AG09319 (cell line): ENCODE data around the gene CDH13.
A peak's percentile ranks its signal among the peaks of the same experiment; 100 is the strongest.

Experiments
- DNase-seq: peaks from one replicate; pipeline ENCODE4 v3.0.0-alpha.2; 2010; ENCODE audit warnings: low read depth; ENCODE audit errors: extremely low read depth
- TF ChIP-seq, protein P1 (sequence below): IDR thresholded peaks from 2 replicates; pipeline ENCODE4 v1.5.1; 2011; ENCODE audit warnings: low read depth, mild to moderate bottlenecking, inconsistent platforms, low read length, moderate library complexity

The CDH13 gene

DNA sequence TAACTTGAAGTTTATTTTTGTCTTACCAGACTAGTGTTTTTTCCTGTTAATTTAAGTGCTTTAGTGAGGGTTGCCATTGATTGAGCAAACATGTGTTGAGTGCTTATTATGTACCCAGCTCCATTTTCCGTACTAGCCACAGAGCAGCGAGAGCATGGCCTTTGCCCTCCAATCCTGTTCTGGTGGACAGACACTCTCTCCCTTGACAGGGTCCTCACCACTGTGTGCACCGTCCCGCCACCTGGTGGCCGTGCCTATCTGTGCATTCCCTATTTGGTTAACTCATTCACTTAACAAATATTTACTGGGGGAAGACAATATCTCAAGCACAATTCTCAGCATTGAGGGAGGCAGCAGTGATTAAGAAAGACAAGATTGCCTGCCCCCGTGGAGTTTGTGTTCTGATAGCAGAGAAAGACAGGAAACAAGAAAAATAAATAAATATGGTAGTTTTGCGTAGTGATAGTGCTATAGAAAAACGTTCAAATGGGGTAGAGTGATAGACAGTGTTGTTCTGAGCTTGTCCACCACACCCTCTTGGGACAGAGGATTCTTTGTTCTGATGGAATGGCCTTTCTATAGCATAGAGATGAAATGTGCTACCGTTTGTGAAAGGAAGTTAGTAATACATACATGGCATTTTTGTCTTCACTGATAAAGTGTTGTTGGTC is 13.0 kb downstream of the CDH13 start:
- DNase-seq, result no peak
- TF ChIP-seq, protein P1, sequence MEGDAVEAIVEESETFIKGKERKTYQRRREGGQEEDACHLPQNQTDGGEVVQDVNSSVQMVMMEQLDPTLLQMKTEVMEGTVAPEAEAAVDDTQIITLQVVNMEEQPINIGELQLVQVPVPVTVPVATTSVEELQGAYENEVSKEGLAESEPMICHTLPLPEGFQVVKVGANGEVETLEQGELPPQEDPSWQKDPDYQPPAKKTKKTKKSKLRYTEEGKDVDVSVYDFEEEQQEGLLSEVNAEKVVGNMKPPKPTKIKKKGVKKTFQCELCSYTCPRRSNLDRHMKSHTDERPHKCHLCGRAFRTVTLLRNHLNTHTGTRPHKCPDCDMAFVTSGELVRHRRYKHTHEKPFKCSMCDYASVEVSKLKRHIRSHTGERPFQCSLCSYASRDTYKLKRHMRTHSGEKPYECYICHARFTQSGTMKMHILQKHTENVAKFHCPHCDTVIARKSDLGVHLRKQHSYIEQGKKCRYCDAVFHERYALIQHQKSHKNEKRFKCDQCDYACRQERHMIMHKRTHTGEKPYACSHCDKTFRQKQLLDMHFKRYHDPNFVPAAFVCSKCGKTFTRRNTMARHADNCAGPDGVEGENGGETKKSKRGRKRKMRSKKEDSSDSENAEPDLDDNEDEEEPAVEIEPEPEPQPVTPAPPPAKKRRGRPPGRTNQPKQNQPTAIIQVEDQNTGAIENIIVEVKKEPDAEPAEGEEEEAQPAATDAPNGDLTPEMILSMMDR, result peak; percentile 79

DNA sequence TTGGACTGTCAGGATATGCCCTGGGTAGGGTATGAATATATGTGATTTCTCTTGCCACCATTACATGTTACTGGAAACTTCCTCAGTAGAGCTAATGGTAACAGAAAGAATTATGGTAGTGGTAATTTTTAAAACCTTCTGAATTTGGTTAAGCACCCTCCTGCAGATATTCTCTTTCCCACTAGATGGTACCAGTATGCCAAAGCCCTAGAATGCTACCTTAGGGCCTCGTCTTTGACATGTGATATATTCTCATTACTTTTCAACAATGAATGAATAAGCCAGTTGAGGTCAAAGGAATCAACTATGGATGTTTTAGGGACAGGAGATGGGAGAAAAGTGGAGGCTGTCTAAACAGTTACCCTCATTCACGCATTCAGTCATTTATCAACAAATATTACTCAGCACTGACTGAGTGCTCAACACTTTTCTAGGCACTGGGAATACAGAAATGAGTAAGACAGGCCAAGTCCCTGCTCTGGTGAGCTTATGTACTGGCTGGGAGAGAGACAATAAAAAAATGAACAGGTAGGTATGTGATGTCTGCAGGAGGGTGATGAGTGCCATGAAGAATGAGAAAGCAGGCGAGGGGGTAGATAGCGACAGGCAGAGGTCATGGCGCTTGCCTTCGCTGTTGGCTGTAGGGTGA is 14.7 kb downstream of the CDH13 start:
- DNase-seq, result no peak
- TF ChIP-seq, protein P1, result peak; percentile 47

DNA sequence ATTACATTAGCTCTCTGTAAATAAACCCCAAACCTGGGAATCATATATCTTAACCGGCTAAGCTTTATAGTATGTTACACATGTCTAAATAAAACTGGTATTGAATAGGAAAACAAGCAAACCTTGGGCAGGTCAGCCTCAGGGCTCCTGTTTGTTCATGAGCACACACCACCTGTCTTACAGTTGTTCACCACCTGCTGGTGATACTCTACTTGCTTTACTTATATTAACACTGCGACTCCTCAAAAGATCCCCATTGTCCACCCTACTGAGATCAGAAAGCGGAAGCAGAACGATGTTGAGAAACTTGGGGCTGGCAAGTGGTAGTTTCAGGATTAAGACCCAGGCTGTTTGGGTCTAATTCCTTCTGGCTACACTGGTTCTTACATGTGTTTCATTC is 16.4 kb downstream of the CDH13 start:
- TF ChIP-seq, protein P1, result no peak
- DNase-seq, result no peak

DNA sequence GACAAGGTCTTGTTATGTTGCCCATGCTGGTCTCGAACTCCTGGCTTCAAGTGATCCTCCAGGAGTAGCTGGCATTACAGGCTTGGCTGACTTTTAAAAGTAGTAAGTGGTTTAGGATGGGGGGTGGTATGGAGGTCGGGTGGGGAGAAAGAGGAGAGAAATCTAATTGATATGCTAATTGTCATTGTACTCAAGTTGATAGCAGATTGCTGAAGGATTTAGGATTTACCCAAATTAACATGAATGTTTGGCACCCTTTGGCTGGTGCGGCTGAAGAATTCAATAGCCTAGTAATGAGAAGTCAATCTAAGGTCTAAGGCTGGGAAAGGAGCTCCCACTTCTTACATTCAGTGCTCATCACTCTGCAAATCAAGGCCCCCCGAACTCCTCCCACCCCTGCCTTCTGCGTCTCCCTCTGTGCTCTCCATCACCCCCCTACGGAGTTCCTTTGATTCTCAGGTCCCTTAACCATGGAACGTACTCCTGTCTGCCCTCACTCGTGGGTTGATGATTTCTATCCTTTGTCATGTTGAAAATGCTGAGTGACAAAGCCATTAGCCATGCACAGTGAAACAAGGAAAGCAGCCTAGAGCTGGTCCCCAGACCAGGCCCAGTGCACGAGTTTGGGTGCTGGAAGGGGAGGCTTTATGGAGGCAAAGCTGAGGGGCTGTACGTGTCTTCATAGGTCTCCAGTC is 17.3 kb downstream of the CDH13 start:
- no peak for DNase-seq

DNA sequence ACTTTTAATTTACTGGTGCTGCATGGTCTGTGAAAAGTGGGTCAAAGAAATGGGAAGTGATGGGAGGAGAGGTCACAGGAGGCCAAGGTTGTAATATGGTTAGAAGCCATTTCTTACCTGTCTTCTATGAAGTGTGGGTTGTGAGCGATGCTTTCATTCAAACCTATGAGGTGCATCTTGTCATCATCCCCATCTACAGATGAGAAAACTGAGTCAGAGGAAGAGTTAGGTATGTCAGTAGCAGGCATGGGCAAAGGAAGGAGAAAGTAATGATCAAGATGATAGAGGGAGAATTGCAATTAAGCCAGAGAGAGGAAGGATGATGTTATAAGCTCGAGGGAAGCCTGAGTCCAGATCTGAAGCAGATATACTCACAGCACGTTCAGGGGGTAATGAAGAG is 19.7 kb downstream of the CDH13 start:
- TF ChIP-seq, protein P1, result no peak
- no peak for DNase-seq

More for the DNA sequence above, 17.3 kb downstream of the CDH13 start:
- TF ChIP-seq, protein P1, result no peak

DNA sequence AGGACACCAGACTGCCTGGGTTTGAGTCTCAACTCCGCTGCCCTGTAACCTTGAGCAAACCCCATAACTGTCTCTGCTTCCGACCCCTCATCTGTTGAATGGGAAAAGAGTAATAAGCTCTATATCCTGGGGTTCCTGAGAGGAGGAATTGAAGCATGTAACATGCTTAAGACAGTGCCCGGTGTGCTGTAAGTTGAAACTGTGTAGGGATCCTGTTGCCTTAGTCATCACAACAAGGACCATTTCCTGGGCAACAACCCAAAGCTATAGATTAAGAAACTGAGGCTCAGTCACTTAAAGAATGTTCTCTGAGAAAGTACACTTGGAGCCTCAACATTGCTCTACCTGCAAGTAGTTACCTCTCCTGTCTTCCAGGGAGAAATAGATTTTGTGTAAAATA is 23.0 kb downstream of the CDH13 start:
- TF ChIP-seq, protein P1, result no peak
- no peak for DNase-seq

DNA sequence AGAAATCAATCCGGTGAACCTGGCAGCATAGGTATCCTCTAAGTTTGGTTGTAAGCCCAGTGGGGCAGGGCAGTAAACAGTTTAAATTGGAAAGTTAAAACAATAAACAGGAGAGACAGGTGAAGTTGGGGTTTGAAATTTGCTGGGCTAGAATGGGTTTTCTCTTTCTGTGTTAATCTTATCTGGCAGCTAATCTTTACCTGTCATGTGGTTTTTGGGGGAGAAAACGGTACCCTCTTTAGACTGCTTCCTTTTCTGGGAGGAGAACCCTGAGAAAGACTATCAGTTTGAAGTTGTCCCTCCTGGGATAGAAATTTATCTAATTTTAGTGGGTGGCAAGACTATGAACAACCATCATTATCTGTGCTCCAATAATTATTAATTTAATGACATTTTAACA is 24.0 kb downstream of the CDH13 start:
- TF ChIP-seq, protein P1, result no peak
- no peak for DNase-seq
